A549 (cell line): Measurements from ENCODE around the gene TNIK. TPM values are rescaled to one million over a fixed set of nuclear protein-coding genes. Genes with fewer than 3 reads are reported as not detected.

ENCODE experiments used
- ATAC-seq, 2 experiments: fragments of 200-7000 bp in 1 of 2; fragments of >200 bp in 1 of 2; cut with Nextera tagmentation in 1 of 2; cut with Tn5 transposase in 1 of 2; 3 replicates each; pipeline versions ENCODE4 v1.8.0 to v1.9.1; 2018 to 2020; ENCODE audit warnings: mild to moderate bottlenecking in 1 of 2, moderate library complexity in 1 of 2
- CTCF ChIA-PET: fragments of 300-600 bp; sonication (Branson Sonifier 250); formaldehyde crosslinking; extraction: SDS; loops from one replicate; lab custom pipeline; 2021; ENCODE audit warnings: antibody characterized with exemption, inconsistent platforms; lab: Yijun Ruan, JAX
- POLR2A ChIA-PET: fragments of 350-600 bp; formaldehyde crosslinking; extraction: SDS; loops from one replicate; lab custom pipeline; 2021; ENCODE audit warnings: antibody characterized with exemption, inconsistent platforms; lab: Yijun Ruan, JAX
- DNase-seq, 2 experiments: peaks; one replicate each; pipeline versions ENCODE4 v3.0.0 to v3.0.0-alpha.2; 2011 to 2016; ENCODE audit warnings: low read depth in 1 of 2, low spot score in 1 of 2
- FAIRE-seq: peaks from 2 replicates; lab custom pipeline; 2011; peaks lifted over from hg19 to GRCh38; lab: Jason Lieb, UNC
- H3K27ac ChIP-seq, 2 experiments: fragments of >200 bp; sonication (Bioruptor Twin); formaldehyde crosslinking; 3 replicates each; pipeline ENCODE4 v1.5.1; 2016 to 2017
- H3K4me1 ChIP-seq: fragments of >200 bp; sonication (Bioruptor Twin); formaldehyde crosslinking; 3 replicates; pipeline ENCODE4 v1.6.1; 2016
- H3K4me2 ChIP-seq: fragments of >200 bp; sonication (Bioruptor Twin); formaldehyde crosslinking; 3 replicates; pipeline ENCODE4 v1.6.1; 2016
- H3K4me3 ChIP-seq: fragments of >200 bp; sonication (Bioruptor Twin); formaldehyde crosslinking; 3 replicates; pipeline ENCODE4 v1.5.1; 2016
- H3K9me3 ChIP-seq: fragments of >200 bp; sonication (Bioruptor Twin); formaldehyde crosslinking; 3 replicates; pipeline ENCODE4 v1.6.1; 2016
- BHLHE40 ChIP-seq: IDR thresholded peaks from 2 replicates; pipeline ENCODE4 v1.6.1; 2012; ENCODE audit warnings: low read depth, low read length, inconsistent platforms
- CBX2 ChIP-seq: fragments of 200-600 bp; sonication (generic); IDR thresholded peaks from 2 replicates; pipeline ENCODE4 v1.6.1; 2016; ENCODE audit warnings: low read depth, mild to moderate bottlenecking, borderline replicate concordance
- EHF ChIP-seq: fragments of 250-450 bp; sonication (Bioruptor Pico); IDR thresholded peaks from 2 replicates; pipeline ENCODE4 v1.5.0; 2020; ENCODE audit warnings: mild to moderate bottlenecking
- ELK1 ChIP-seq: fragments of 150-350 bp; IDR thresholded peaks from 2 replicates; pipeline ENCODE4 v1.6.1; 2014; ENCODE audit warnings: low read depth, mild to moderate bottlenecking, low read length
- ESRRA ChIP-seq: fragments of 150-350 bp; IDR thresholded peaks from 2 replicates; pipeline ENCODE4 v1.6.1; 2014; ENCODE audit warnings: mild to moderate bottlenecking, low read length, borderline replicate concordance
- FOSL2 ChIP-seq, 2 experiments: fragments of 450-650 bp in 1 of 2; fragments of >200 bp in 1 of 2; sonication (Bioruptor Twin) in 1 of 2; formaldehyde crosslinking; IDR thresholded peaks; 2 replicates each; pipeline versions ENCODE4 v1.5.0 to v1.6.1; 2016 to 2020; ENCODE audit warnings: mild to moderate bottlenecking in 1 of 2, moderate library complexity in 1 of 2
- HOXB13 ChIP-seq: fragments of 250-450 bp; sonication (Bioruptor Pico); IDR thresholded peaks from 2 replicates; pipeline ENCODE4 v1.5.0; 2020; ENCODE audit warnings: low read depth, mild to moderate bottlenecking, moderate library complexity
- JUNB ChIP-seq: fragments of >200 bp; sonication (Bioruptor Twin); formaldehyde crosslinking; IDR thresholded peaks from 2 replicates; pipeline ENCODE4 v1.6.1; 2016
- KDM5A ChIP-seq: fragments of 200-600 bp; sonication (generic); IDR thresholded peaks from 2 replicates; pipeline ENCODE4 v1.6.1; 2016; ENCODE audit warnings: antibody characterized with exemption, mild to moderate bottlenecking
- MAFK ChIP-seq: fragments of 450-650 bp; IDR thresholded peaks from 2 replicates; pipeline ENCODE4 v1.6.1; 2014; ENCODE audit not compliant: partially characterized antibody
- NFE2L2 ChIP-seq: fragments of 150-350 bp; conservative IDR thresholded peaks from 2 replicates; pipeline ENCODE4 v1.6.1; 2014; ENCODE audit warnings: low read length
- NPAS2 ChIP-seq: fragments of 250-450 bp; sonication (Bioruptor Pico); IDR thresholded peaks from 2 replicates; pipeline ENCODE4 v1.8.0; 2022; ENCODE audit warnings: mild to moderate bottlenecking, moderate library complexity, borderline replicate concordance
- POLR2AphosphoS2 ChIP-seq: conservative IDR thresholded peaks from 2 replicates; pipeline ENCODE4 v1.6.1; 2012; ENCODE audit warnings: low read length, improper control_type of control experiment, inconsistent platforms
- RARB ChIP-seq: fragments of 250-450 bp; sonication (Bioruptor Pico); IDR thresholded peaks from 2 replicates; pipeline ENCODE4 v1.8.0; 2021; ENCODE audit warnings: mild to moderate bottlenecking, moderate library complexity
- TFCP2L1 ChIP-seq: fragments of 250-450 bp; sonication (Bioruptor Pico); IDR thresholded peaks from 2 replicates; pipeline ENCODE4 v1.5.0; 2021; ENCODE audit warnings: mild to moderate bottlenecking
- ZC3H11A ChIP-seq: fragments of 450-650 bp; IDR thresholded peaks from 2 replicates; pipeline ENCODE4 v1.6.1; 2014; ENCODE audit warnings: antibody characterized with exemption, mild to moderate bottlenecking
- ZFP36 ChIP-seq: fragments of 450-650 bp; IDR thresholded peaks from 2 replicates; pipeline ENCODE4 v1.6.1; 2014; ENCODE audit warnings: borderline replicate concordance; ENCODE audit not compliant: partially characterized antibody
- ZSCAN20 ChIP-seq: fragments of 250-450 bp; sonication (Bioruptor Pico); IDR thresholded peaks from 2 replicates; pipeline ENCODE4 v1.8.0; 2022; ENCODE audit warnings: mild to moderate bottlenecking, moderate library complexity
- WGBS: methylation state at CpG from one replicate; pipeline ENCODE4 v1.1.6; 2017; ENCODE audit errors: missing lambda C conversion rate; 5-methylcytosine and 5-hydroxymethylcytosine counted together
- polyA plus RNA-seq, 4 experiments: library from polyadenylated mRNA; depleted of rRNA in 3 of 4; stranded (reverse); fragments of >200 nt; fragmentation: RNase III in 1 of 4; extraction: RNeasy Plus Mini Kit Qiagen cat#74134 plus additional on column Dnase treatment in 1 of 4; gene quantifications; 2 replicates in 3 of 4; 3 replicates in 1 of 4; pipeline ENCODE4 v1.2.3, GENCODE V29; 2011 to 2017
- TF ChIP-seq, protein P1 (sequence below): fragments of 200-600 bp; sonication (generic); IDR thresholded peaks from 2 replicates; pipeline ENCODE4 v1.6.1; 2016; ENCODE audit warnings: antibody characterized with exemption, mild to moderate bottlenecking, moderate library complexity
- TF ChIP-seq, protein P2 (sequence below): fragments of 250-450 bp; sonication (Bioruptor Pico); IDR thresholded peaks from 2 replicates; pipeline ENCODE4 v1.5.0; 2020; ENCODE audit warnings: low read depth, mild to moderate bottlenecking, moderate library complexity

TNIK gene
- polyA plus RNA-seq, 2 of the 4 experiments (the other 2 are of a cell fraction) = 1.6 to 1.8 TPM

DNA sequence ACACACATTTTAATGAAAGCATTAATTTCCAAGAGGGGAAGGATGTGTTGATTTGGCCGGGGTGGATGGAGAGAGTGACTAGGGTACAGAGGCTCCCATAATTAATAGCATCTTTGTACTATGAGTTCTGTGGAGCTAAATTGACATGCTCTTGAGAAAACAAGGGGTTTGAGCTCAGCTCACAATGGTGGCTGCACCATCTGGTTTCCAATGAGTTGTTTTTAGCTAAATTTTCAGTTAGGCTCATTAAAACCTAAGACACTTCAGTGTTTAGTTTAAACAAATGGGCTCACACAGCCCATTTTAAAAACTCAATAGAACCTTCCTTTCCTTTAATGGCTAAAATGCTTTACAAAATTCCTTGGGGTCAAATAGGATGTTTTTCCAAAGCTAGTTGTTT lies 199.7 kb downstream of the TNIK start:
- ATAC-seq = no peak
- H3K27ac ChIP-seq = no peak overlapping the region
- ChIA-PET POLR2A (no interaction called here), CTCF (interaction anchor here (1.2 kb wide), 1 partner anchor 11 kb away, joined by 3 read pairs; no protein-coding TSS in a partner anchor)
- no peaks in the 10 kb centered on the region for H3K9me3 ChIP-seq
- no peak for FAIRE-seq
- no peak overlapping the region for H3K4me3 ChIP-seq
- 90% methylated on average over 1 of the region's 1 CpG for WGBS
- no peak for TF ChIP-seq NFE2L2
- no peak for TF ChIP-seq POLR2AphosphoS2
- no peak for TF ChIP-seq KDM5A
- no peak for TF ChIP-seq FOSL2 (IDR thresholded peaks at IDR 0.05)
- no peak for TF ChIP-seq FOSL2 (CRISPR knock-in tag; IDR thresholded peaks at IDR 0.05)
- TF ChIP-seq TFCP2L1 (CRISPR knock-in tag) = no peak
- no peak for TF ChIP-seq HOXB13 (CRISPR knock-in tag)
- TF ChIP-seq CBX2 = no peak
- no peak for TF ChIP-seq BHLHE40
- TF ChIP-seq ZC3H11A = no peak
- TF ChIP-seq EHF (CRISPR knock-in tag) = no peak
- no peak for TF ChIP-seq JUNB
- TF ChIP-seq, protein P1, sequence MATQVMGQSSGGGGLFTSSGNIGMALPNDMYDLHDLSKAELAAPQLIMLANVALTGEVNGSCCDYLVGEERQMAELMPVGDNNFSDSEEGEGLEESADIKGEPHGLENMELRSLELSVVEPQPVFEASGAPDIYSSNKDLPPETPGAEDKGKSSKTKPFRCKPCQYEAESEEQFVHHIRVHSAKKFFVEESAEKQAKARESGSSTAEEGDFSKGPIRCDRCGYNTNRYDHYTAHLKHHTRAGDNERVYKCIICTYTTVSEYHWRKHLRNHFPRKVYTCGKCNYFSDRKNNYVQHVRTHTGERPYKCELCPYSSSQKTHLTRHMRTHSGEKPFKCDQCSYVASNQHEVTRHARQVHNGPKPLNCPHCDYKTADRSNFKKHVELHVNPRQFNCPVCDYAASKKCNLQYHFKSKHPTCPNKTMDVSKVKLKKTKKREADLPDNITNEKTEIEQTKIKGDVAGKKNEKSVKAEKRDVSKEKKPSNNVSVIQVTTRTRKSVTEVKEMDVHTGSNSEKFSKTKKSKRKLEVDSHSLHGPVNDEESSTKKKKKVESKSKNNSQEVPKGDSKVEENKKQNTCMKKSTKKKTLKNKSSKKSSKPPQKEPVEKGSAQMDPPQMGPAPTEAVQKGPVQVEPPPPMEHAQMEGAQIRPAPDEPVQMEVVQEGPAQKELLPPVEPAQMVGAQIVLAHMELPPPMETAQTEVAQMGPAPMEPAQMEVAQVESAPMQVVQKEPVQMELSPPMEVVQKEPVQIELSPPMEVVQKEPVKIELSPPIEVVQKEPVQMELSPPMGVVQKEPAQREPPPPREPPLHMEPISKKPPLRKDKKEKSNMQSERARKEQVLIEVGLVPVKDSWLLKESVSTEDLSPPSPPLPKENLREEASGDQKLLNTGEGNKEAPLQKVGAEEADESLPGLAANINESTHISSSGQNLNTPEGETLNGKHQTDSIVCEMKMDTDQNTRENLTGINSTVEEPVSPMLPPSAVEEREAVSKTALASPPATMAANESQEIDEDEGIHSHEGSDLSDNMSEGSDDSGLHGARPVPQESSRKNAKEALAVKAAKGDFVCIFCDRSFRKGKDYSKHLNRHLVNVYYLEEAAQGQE = no peak
- no peak for TF ChIP-seq NPAS2 (CRISPR knock-in tag)
- TF ChIP-seq ELK1 = no peak
- no peak for TF ChIP-seq ESRRA
- no peak for DNase-seq
- no peak overlapping the region for H3K4me2 ChIP-seq
- peaks cover 13% of the 10 kb centered on the region for H3K4me1 ChIP-seq

- H3K4me3 ChIP-seq = no peak overlapping the region
- WGBS = 67% methylated on average over 2 of the region's 2 CpGs
- no peak overlapping the region for H3K27ac ChIP-seq
- FAIRE-seq (no peak), ATAC-seq (no peak), DNase-seq (no peak)
- ChIA-PET POLR2A (no interaction called here), CTCF (no interaction called here)
- H3K4me2 ChIP-seq = no peak overlapping the region
- peaks cover 13% of the 10 kb centered on the region for H3K4me1 ChIP-seq
- H3K9me3 ChIP-seq = no peaks in the 10 kb centered on the region
- no peak for TF ChIP-seq ZSCAN20
- TF ChIP-seq, protein P2, sequence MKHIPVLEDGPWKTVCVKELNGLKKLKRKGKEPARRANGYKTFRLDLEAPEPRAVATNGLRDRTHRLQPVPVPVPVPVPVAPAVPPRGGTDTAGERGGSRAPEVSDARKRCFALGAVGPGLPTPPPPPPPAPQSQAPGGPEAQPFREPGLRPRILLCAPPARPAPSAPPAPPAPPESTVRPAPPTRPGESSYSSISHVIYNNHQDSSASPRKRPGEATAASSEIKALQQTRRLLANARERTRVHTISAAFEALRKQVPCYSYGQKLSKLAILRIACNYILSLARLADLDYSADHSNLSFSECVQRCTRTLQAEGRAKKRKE (CRISPR knock-in tag) = no peak
- TF ChIP-seq ZFP36 = no peak
- no peak for TF ChIP-seq POLR2AphosphoS2
- no peak for TF ChIP-seq NFE2L2
- TF ChIP-seq MAFK = no peak
- no peak for TF ChIP-seq RARB (CRISPR knock-in tag)
Measured at GRCh38 chr3:171258316-171258715, 201.9 kb downstream of the TNIK start.
